ENCODE measurements around the gene TBC1D2B. TPM values are rescaled to one million over a fixed set of nuclear protein-coding genes. Genes with fewer than 3 reads are reported as not detected.

Gene TBC1D2B
- total RNA-seq, 1 experiment from 2014 or later: 17.6 TPM

- TF ChIP-seq, protein P1, sequence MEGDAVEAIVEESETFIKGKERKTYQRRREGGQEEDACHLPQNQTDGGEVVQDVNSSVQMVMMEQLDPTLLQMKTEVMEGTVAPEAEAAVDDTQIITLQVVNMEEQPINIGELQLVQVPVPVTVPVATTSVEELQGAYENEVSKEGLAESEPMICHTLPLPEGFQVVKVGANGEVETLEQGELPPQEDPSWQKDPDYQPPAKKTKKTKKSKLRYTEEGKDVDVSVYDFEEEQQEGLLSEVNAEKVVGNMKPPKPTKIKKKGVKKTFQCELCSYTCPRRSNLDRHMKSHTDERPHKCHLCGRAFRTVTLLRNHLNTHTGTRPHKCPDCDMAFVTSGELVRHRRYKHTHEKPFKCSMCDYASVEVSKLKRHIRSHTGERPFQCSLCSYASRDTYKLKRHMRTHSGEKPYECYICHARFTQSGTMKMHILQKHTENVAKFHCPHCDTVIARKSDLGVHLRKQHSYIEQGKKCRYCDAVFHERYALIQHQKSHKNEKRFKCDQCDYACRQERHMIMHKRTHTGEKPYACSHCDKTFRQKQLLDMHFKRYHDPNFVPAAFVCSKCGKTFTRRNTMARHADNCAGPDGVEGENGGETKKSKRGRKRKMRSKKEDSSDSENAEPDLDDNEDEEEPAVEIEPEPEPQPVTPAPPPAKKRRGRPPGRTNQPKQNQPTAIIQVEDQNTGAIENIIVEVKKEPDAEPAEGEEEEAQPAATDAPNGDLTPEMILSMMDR (conservative IDR thresholded peaks at IDR 0.05): peak; percentile 13; the same call in 1 of the 3 replicates
- Histone ChIP-seq H3K79me1 (ENCODE audit: insufficient read depth, low read depth, low read length, poor library complexity, severe bottlenecking) (peaks cover 2% of the 10 kb centered on the region), H3K23me2 (ENCODE audit: insufficient read length, low read depth, low read length, poor library complexity, severe bottlenecking) (no peaks in the 10 kb centered on the region), H2AK5ac (ENCODE audit: insufficient read length, low read length) (no peak overlapping the region), H2BK15ac (ENCODE audit: low read depth, low read length) (no peak overlapping the region), H2AFZ (ENCODE audit: low read length) (no peak overlapping the region), H2BK20ac (ENCODE audit: low read depth, low read length, poor library complexity, severe bottlenecking) (no peak overlapping the region), H3K18ac (ENCODE audit: insufficient read length, low read depth, low read length) (no peak overlapping the region), H3K56ac (ENCODE audit: insufficient read length, low read depth, low read length) (no peak overlapping the region), H3K27ac (ENCODE audit: insufficient read length, low read depth, low read length) (no peak overlapping the region), H3K79me2 (ENCODE audit: insufficient read depth, low read length) (peaks cover 1% of the 10 kb centered on the region; the same call in 1 of the 2 replicates), H2BK5ac (ENCODE audit: insufficient read length, low read length) (no peak overlapping the region), H4K5ac (ENCODE audit: insufficient read length, low read depth, low read length) (no peak overlapping the region), H4K8ac (replicated peaks; ENCODE audit: insufficient read length, low read depth, low read length) (no peak overlapping the region), H3K23ac (ENCODE audit: insufficient read length, low read depth, low read length) (no peak overlapping the region), H4K20me1 (ENCODE audit: control insufficient read depth, insufficient read depth, insufficient read length) (no peaks in the 10 kb centered on the region), H2BK12ac (ENCODE audit: insufficient read length, low read depth, low read length) (no peak overlapping the region), H3K9me3 (ENCODE audit: control insufficient read depth, low read depth, low read length) (no peaks in the 10 kb centered on the region), H3T11ph (ENCODE audit: low read length) (no peak overlapping the region), H3K9ac (ENCODE audit: extremely low read depth, insufficient read length, low read length) (no peak overlapping the region), H3K4ac (ENCODE audit: low read depth, low read length) (no peak overlapping the region), H4K91ac (ENCODE audit: insufficient read length, low read depth, low read length) (no peak overlapping the region), H3K4me2 (ENCODE audit: insufficient read depth, insufficient read length, low read length) (no peak overlapping the region), H2BK120ac (ENCODE audit: low read depth, low read length, poor library complexity, severe bottlenecking) (no peak overlapping the region), H3K14ac (ENCODE audit: insufficient read depth, low read length) (no peak overlapping the region), H3K27me3 (ENCODE audit: insufficient read depth, low read length) (no peaks in the 10 kb centered on the region), H3K4me1 (ENCODE audit: insufficient read depth, low read length) (peaks cover 19% of the 10 kb centered on the region)
- WGBS (ENCODE audit: extremely low coverage, insufficient read length, low lambda C conversion rate): no CpG with 5 or more reads among the region's 7 CpGs
- Mint-ChIP-seq H3K4me1 (peaks cover 40 to 67% of the 10 kb centered on the region in 2 experiments), H3K9me3 (no peaks in the 10 kb centered on the region), H3K36me3 (ENCODE audit: insufficient read depth in 1 of 3, low read depth in 3 of 3) (no peaks in the 10 kb centered on the region), H3K4me3 (peak overlapping the region in 1 of 2 experiments; percentile 1; a peak in 1 of 5 replicates), H3K27me3 (ENCODE audit: low read depth) (no peaks in the 10 kb centered on the region), H3K27ac (peak overlapping the region in 1 of 3 experiments; percentile 31; a peak in 2 of 7 replicates)
- DNase-seq: no peak
Observed at GRCh38 chr15:78069052-78069414, 8.5 kb downstream of the TBC1D2B start.

Measured in H9 (cell line).